Neuronal stem cell (in vitro differentiated cells): ENCODE results near the gene HP1BP3.
A peak's percentile ranks its signal among the peaks of the same experiment; 100 is the strongest.

Experiments used
- DNase-seq: peaks from one replicate; pipeline ENCODE4 v3.0.0-alpha.2; 2013; ENCODE audit warnings: low spot score
- H2AFZ ChIP-seq: one replicate; pipeline ENCODE4 v1.6.1; 2013; ENCODE audit warnings: mild to moderate bottlenecking, low read length, inconsistent platforms
- H2AK5ac ChIP-seq: 2 replicates; pipeline ENCODE4 v1.6.1; 2013; ENCODE audit warnings: low read depth, mild to moderate bottlenecking, inconsistent platforms, low read length, moderate library complexity, mixed read lengths
- H2BK120ac ChIP-seq: 2 replicates; pipeline ENCODE4 v1.6.1; 2013; ENCODE audit warnings: low read depth, mild to moderate bottlenecking, inconsistent platforms, low read length, moderate library complexity, mixed read lengths
- H2BK12ac ChIP-seq: one replicate; pipeline ENCODE4 v1.6.1; 2013; ENCODE audit warnings: low read length, inconsistent platforms
- H2BK15ac ChIP-seq: 2 replicates; pipeline ENCODE4 v1.6.1; 2013; ENCODE audit warnings: mild to moderate bottlenecking, low read length, inconsistent platforms, mixed read lengths
- H2BK5ac ChIP-seq: one replicate; pipeline ENCODE4 v1.6.1; 2013; ENCODE audit warnings: inconsistent platforms, mild to moderate bottlenecking, low read length, moderate library complexity
- H3K14ac ChIP-seq: one replicate; pipeline ENCODE4 v1.6.1; 2013; ENCODE audit warnings: low read length, inconsistent platforms
- H3K18ac ChIP-seq: 2 replicates; pipeline ENCODE4 v1.6.1; 2013; ENCODE audit warnings: low read length, inconsistent platforms
- H3K23ac ChIP-seq: 2 replicates; pipeline ENCODE4 v1.6.1; 2013; ENCODE audit warnings: low read depth, mild to moderate bottlenecking, mixed read lengths, low read length, inconsistent platforms; ENCODE audit not compliant: poor library complexity
- H3K27ac ChIP-seq: replicated peaks from 3 replicates; pipeline ENCODE4 v1.5.1; 2013; ENCODE audit warnings: low read length, inconsistent platforms
- H3K27me3 ChIP-seq, 3 experiments: 2 replicates each; pipeline ENCODE4 v1.6.1; 2013; ENCODE audit warnings: low read length in 3 of 3, mild to moderate bottlenecking in 2 of 3, inconsistent platforms in 1 of 3, low read depth in 1 of 3, mixed read lengths in 1 of 3, moderate library complexity in 1 of 3; ENCODE audit not compliant: control insufficient read depth in 3 of 3, insufficient read depth in 3 of 3
- H3K36me3 ChIP-seq, 2 donors: replicated peaks in 1 of 2; 2 replicates each; pipeline ENCODE4 v1.6.1; 2013; ENCODE audit warnings: low read length in 2 of 2; ENCODE audit not compliant: control insufficient read depth in 2 of 2, insufficient read depth in 2 of 2
- H3K4ac ChIP-seq: 2 replicates; pipeline ENCODE4 v1.6.1; 2013; ENCODE audit warnings: inconsistent platforms, mild to moderate bottlenecking, low read length, moderate library complexity
- H3K4me1 ChIP-seq, 2 donors: 1 replicate in 1 of 2; 2 replicates in 1 of 2; pipeline ENCODE4 v1.6.1; 2013; ENCODE audit warnings: low read length in 2 of 2, low read depth in 1 of 2; ENCODE audit not compliant: control insufficient read depth in 2 of 2, insufficient read depth in 1 of 2
- H3K4me2 ChIP-seq: one replicate; pipeline ENCODE4 v1.6.1; 2013; ENCODE audit warnings: mild to moderate bottlenecking, low read length, inconsistent platforms; ENCODE audit not compliant: insufficient read depth, poor library complexity, severe bottlenecking
- H3K4me3 ChIP-seq, 2 donors: 2 replicates each; pipeline ENCODE4 v1.5.1; 2013; ENCODE audit warnings: low read length in 2 of 2, mild to moderate bottlenecking in 2 of 2, inconsistent platforms in 1 of 2, moderate library complexity in 1 of 2
- H3K79me1 ChIP-seq: one replicate; pipeline ENCODE4 v1.6.1; 2013; ENCODE audit warnings: low read depth, mild to moderate bottlenecking, inconsistent platforms, low read length, moderate library complexity
- H3K9ac ChIP-seq: one replicate; pipeline ENCODE4 v1.6.1; 2013; ENCODE audit warnings: mild to moderate bottlenecking, low read depth, low read length, inconsistent platforms; ENCODE audit not compliant: poor library complexity
- H3K9me3 ChIP-seq, 2 donors: replicated peaks in 1 of 2; 2 replicates each; pipeline versions ENCODE3 to v1.6.1; 2013; ENCODE audit warnings: low read length in 2 of 2, mild to moderate bottlenecking in 2 of 2, inconsistent platforms in 1 of 2, low read depth in 1 of 2, mixed read lengths in 1 of 2, moderate library complexity in 1 of 2; ENCODE audit not compliant: control insufficient read depth in 2 of 2, insufficient read depth in 1 of 2
- H4K8ac ChIP-seq: one replicate; pipeline ENCODE4 v1.6.1; 2013; ENCODE audit warnings: low read depth, mild to moderate bottlenecking, inconsistent platforms, low read length, moderate library complexity
- H4K91ac ChIP-seq: one replicate; pipeline ENCODE4 v1.6.1; 2013; ENCODE audit warnings: low read length, low read depth, mild to moderate bottlenecking, inconsistent platforms; ENCODE audit not compliant: poor library complexity
- WGBS, 2 donors: extraction: QIAGEN DNeasy Blood & Tissue Kit; methylation state at CpG; one replicate each; pipeline ENCODE4 v1.1.7; 2013; ENCODE audit warnings: missing lambda C conversion rate in 2 of 2, mixed read lengths in 1 of 2; ENCODE audit not compliant: insufficient read length in 2 of 2, insufficient replicate concordance in 1 of 2; ENCODE audit errors: extremely low coverage in 2 of 2; 5-methylcytosine and 5-hydroxymethylcytosine counted together

HP1BP3 gene

GRCh38 chr1:20729155-20729931, 57.8 kb downstream of the HP1BP3 start:
- no peak overlapping the region for H2BK12ac ChIP-seq
- no peak overlapping the region for H3K4me3 ChIP-seq
- peaks cover 0 to 25% (median 8%) of the 10 kb centered on the region in 3 experiments for H3K27me3 ChIP-seq
- H3K9ac ChIP-seq: peak overlapping the region; percentile 70
- no peaks in the 10 kb centered on the region for H3K9me3 ChIP-seq
- H3K79me1 ChIP-seq: peaks cover 7% of the 10 kb centered on the region
- H3K18ac ChIP-seq: peak overlapping the region; percentile 20
- H3K23ac ChIP-seq: peak overlapping the region; percentile 34
- H2BK5ac ChIP-seq: no peak overlapping the region
- H3K27ac ChIP-seq: no peak overlapping the region
- peaks cover 18 to 20% of the 10 kb centered on the region in 2 donors for H3K4me1 ChIP-seq
- peak overlapping the region; percentile 86 for H2AK5ac ChIP-seq
- no peak overlapping the region for H3K4me2 ChIP-seq
- peak overlapping the region; percentile 67 for H2AFZ ChIP-seq
- H4K91ac ChIP-seq: no peak overlapping the region
- no CpG with 5 or more reads among the region's 14 CpGs for WGBS, 2 donors
- no peak overlapping the region for H4K8ac ChIP-seq
- peak overlapping the region; percentile 38 for H2BK15ac ChIP-seq
- peaks cover 0 to 2% of the 10 kb centered on the region in 2 donors for H3K36me3 ChIP-seq
- H3K14ac ChIP-seq: no peak overlapping the region
- no peak for DNase-seq
- H2BK120ac ChIP-seq: no peak overlapping the region
- no peak overlapping the region for H3K4ac ChIP-seq

DNA sequence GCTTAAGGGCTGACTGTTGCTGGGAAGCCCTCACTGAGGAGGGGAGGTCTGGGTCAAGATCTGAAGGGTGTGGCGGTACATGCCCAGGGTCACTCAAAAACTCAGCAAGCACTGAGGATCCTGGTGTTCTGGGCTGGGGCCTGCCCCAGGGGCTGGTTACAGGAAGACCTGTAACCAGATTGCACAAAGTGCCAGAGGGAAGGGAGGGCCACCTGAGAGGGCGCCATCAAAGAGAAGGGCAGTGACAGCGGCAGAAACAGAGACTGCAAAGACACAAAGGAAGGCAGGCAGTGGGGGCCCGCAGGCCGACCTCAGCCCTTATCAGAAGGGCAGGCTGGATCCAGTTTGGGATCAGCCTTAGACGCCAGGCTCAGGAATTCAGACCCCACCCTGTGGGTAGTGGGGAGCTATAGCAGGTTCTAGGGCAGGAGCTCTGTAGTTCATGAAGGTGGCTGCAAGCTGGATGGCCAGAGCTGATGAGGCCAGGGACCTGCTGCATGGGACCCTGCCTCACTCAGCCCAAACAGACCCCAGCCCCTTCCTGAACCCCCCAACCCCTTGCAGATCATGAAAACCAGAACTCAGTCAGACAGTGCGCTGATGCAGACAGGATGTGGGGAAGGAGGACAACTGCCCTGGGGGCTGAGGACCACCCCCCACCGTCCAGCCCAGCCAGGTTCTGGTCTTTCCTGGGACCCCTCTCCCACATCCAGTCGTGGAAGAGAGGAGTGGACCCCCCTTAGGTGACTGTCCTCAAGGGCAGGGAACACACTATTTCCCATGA, 58.5 kb downstream of the HP1BP3 start:
- no peak overlapping the region for H3K9ac ChIP-seq
- peaks cover 7% of the 10 kb centered on the region for H3K79me1 ChIP-seq
- H2BK12ac ChIP-seq: no peak overlapping the region
- no peaks in the 10 kb centered on the region for H3K9me3 ChIP-seq
- H3K14ac ChIP-seq: no peak overlapping the region
- DNase-seq: no peak
- no peak overlapping the region for H2AFZ ChIP-seq
- H2AK5ac ChIP-seq: peak overlapping the region; percentile 79
- no peak overlapping the region for H3K4ac ChIP-seq
- H3K27ac ChIP-seq: no peak overlapping the region
- no peak overlapping the region for H4K91ac ChIP-seq
- H3K4me2 ChIP-seq: no peak overlapping the region
- H2BK5ac ChIP-seq: no peak overlapping the region
- peaks cover 0 to 2% of the 10 kb centered on the region in 2 donors for H3K36me3 ChIP-seq
- peak overlapping the region; percentile 52 for H3K18ac ChIP-seq
- no peak overlapping the region for H2BK120ac ChIP-seq
- no CpG with 5 or more reads among the region's 9 CpGs for WGBS, 2 donors
- H2BK15ac ChIP-seq: peak overlapping the region; percentile 38
- H3K4me1 ChIP-seq: peaks cover 18 to 20% of the 10 kb centered on the region in 2 donors
- no peak overlapping the region for H3K4me3 ChIP-seq
- H3K23ac ChIP-seq: peak overlapping the region; percentile 10
- no peak overlapping the region for H4K8ac ChIP-seq
- peaks cover 0 to 25% (median 8%) of the 10 kb centered on the region in 3 experiments for H3K27me3 ChIP-seq

GRCh38 chr1:20727746-20728316, 59.3 kb downstream of the HP1BP3 start:
- Histone ChIP-seq H2BK12ac (no peak overlapping the region), H3K4me2 (no peak overlapping the region), H4K8ac (no peak overlapping the region), H2AK5ac (peak overlapping the region; percentile 79), H2AFZ (no peak overlapping the region), H3K36me3 (peaks cover 0 to 2% of the 10 kb centered on the region in 2 donors), H3K27me3 (peaks cover 0 to 25% (median 8%) of the 10 kb centered on the region in 3 experiments), H3K79me1 (peaks cover 7% of the 10 kb centered on the region), H3K23ac (peak overlapping the region; percentile 65), H2BK5ac (no peak overlapping the region), H3K4ac (no peak overlapping the region), H2BK15ac (peak overlapping the region; percentile 67), H3K4me3 (no peak overlapping the region), H3K9me3 (no peaks in the 10 kb centered on the region), H2BK120ac (no peak overlapping the region), H3K14ac (no peak overlapping the region), H3K27ac (no peak overlapping the region), H3K9ac (no peak overlapping the region), H4K91ac (no peak overlapping the region), H3K18ac (no peak overlapping the region), H3K4me1 (peaks cover 14 to 18% of the 10 kb centered on the region in 2 donors)
- no CpG with 5 or more reads among the region's 13 CpGs for WGBS, 2 donors
- DNase-seq: no peak
